CD8-positive, alpha-beta memory T cell (primary cell): Measurements from ENCODE around the gene CENPV. TPM values are rescaled to one million over a fixed set of nuclear protein-coding genes. Genes with fewer than 3 reads are reported as not detected.
A peak's percentile ranks its signal among the peaks of the same experiment; 100 is the strongest.
"Not testable (repeated sequence)": the region's sequence is repeated elsewhere in the genome, so short reads cannot be mapped to it uniquely, and the experiment has no call there.

Source experiments
- CTCF ChIA-PET: fragments of 350-600 bp; sonication (Branson Sonifier 250); formaldehyde crosslinking; loops from one replicate; lab custom pipeline; 2021; ENCODE audit warnings: antibody characterized with exemption; lab: Charles Lee
- POLR2A ChIA-PET: fragments of 350-600 bp; sonication (Branson Sonifier 250); formaldehyde crosslinking; loops from one replicate; lab custom pipeline; 2021; ENCODE audit warnings: antibody characterized with exemption; lab: Charles Lee
- DNase-seq, 5 donors: peaks; one replicate each; pipeline versions ENCODE4 v3.0.0 to v3.0.0-alpha.2; 2020 to 2022; ENCODE audit warnings: mixed read lengths in 1 of 5
- H3K27ac ChIP-seq: one replicate; pipeline ENCODE4 v1.7.0; 2013; ENCODE audit warnings: low read depth, mild to moderate bottlenecking, low read length, moderate library complexity
- H3K27me3 ChIP-seq: 2 replicates; pipeline ENCODE4 v1.7.0; 2013; ENCODE audit warnings: low read length, mild to moderate bottlenecking; ENCODE audit not compliant: insufficient read depth, poor library complexity, severe bottlenecking
- H3K36me3 ChIP-seq: 2 replicates; pipeline ENCODE4 v1.7.0; 2013; ENCODE audit warnings: mild to moderate bottlenecking, low read length, moderate library complexity; ENCODE audit not compliant: insufficient read depth
- H3K4me1 ChIP-seq: 2 replicates; pipeline ENCODE4 v1.7.0; 2013; ENCODE audit warnings: mild to moderate bottlenecking, low read length, moderate library complexity; ENCODE audit not compliant: insufficient read depth
- H3K4me3 ChIP-seq: 2 replicates; pipeline ENCODE4 v1.7.0; 2013; ENCODE audit warnings: mild to moderate bottlenecking, low read length
- H3K9me3 ChIP-seq: 2 replicates; pipeline ENCODE4 v1.7.0; 2013; ENCODE audit warnings: mild to moderate bottlenecking, low read length
- H3K27ac Mint-ChIP-seq, 8 donors: one replicate each; pipeline ENCODE4 v1.8.0; 2020 to 2021; ENCODE audit warnings: mixed read lengths in 8 of 8, mild to moderate bottlenecking in 6 of 8, inconsistent platforms in 3 of 8, moderate library complexity in 3 of 8
- H3K27me3 Mint-ChIP-seq, 2 donors: one replicate each; pipeline ENCODE4 v1.8.0; 2020 to 2021; ENCODE audit warnings: mixed read lengths in 2 of 2, mild to moderate bottlenecking in 1 of 2, moderate library complexity in 1 of 2
- H3K36me3 Mint-ChIP-seq, 3 donors: one replicate each; pipeline ENCODE4 v1.8.0; 2020 to 2021; ENCODE audit warnings: mixed read lengths in 3 of 3, inconsistent platforms in 1 of 3, mild to moderate bottlenecking in 1 of 3
- H3K4me1 Mint-ChIP-seq, 3 donors: one replicate each; pipeline ENCODE4 v1.8.0; 2020 to 2021; ENCODE audit warnings: mixed read lengths in 3 of 3, inconsistent platforms in 1 of 3, mild to moderate bottlenecking in 1 of 3
- H3K4me3 Mint-ChIP-seq, 7 donors: one replicate each; pipeline ENCODE4 v1.8.0; 2020 to 2021; ENCODE audit warnings: mixed read lengths in 7 of 7, mild to moderate bottlenecking in 6 of 7, moderate library complexity in 4 of 7, inconsistent platforms in 2 of 7
- H3K9me3 Mint-ChIP-seq, 5 donors: one replicate each; pipeline ENCODE4 v1.8.0; 2020 to 2022; ENCODE audit warnings: mixed read lengths in 5 of 5, mild to moderate bottlenecking in 3 of 5, moderate library complexity in 2 of 5, inconsistent platforms in 1 of 5
- polyA plus RNA-seq: library from polyadenylated mRNA; unstranded; fragments of 300-500 nt; fragmentation: Illumina TruSeq; gene quantifications from one replicate; pipeline ENCODE4 v1.2.3, GENCODE V29; 2021
- total RNA-seq, 2 experiments: library from RNA; stranded (reverse); gene quantifications; one replicate each; pipeline ENCODE4 v1.2.3, GENCODE V29; 2021

Gene CENPV
- total RNA-seq, result 10 to 100 TPM; 53.4 to 56.4 TPM
- 18.2 TPM for polyA plus RNA-seq

- Histone ChIP-seq H3K4me3 (peak within 1 kb of the TSS; percentile 69), H3K4me1 (peaks cover 13% of the 10 kb centered on the region), H3K36me3 (no peaks in the 10 kb centered on the region), H3K9me3 (no peaks in the 10 kb centered on the region), H3K27me3 (no peaks in the 10 kb centered on the region), H3K27ac (peak within 1 kb of the TSS; percentile 31)
- H3K4me3 Mint-ChIP-seq, result peak within 1 kb of the TSS; percentile 93 to 98 (median 94)
- peak; percentile 56 to 79 (median 67) for DNase-seq
- CTCF ChIA-PET, result interaction anchor here (0.5 to 10.7 kb wide), 9 partner anchors 9 to 333 kb away, joined by 3 to 68 read pairs (median 4); partner anchors contain the start of gene TRPV2
- POLR2A ChIA-PET, result interaction anchor here (0.5 to 1.6 kb wide), 6 partner anchors 16 to 182 kb away, joined by 3 to 13 read pairs (median 6); partner anchors contain the start of gene UBB
- H3K27me3 Mint-ChIP-seq, result peaks cover 0 to 2% of the 10 kb centered on the region in 2 donors
- H3K36me3 Mint-ChIP-seq, result peaks cover 0 to 13% (median 0%) of the 10 kb centered on the region in 3 donors
- H3K27ac Mint-ChIP-seq, result peak within 1 kb of the TSS; percentile 57 to 96 (median 80)
- no peaks in the 10 kb centered on the region for H3K9me3 Mint-ChIP-seq
- peaks cover 17 to 21% (median 20%) of the 10 kb centered on the region in 3 donors for H3K4me1 Mint-ChIP-seq
These were observed at the start of gene CENPV for GRCh38 chr17:16353317-16354174. CENPV (minus strand) TSS chr17:16353469; CDS start chr17:16353436, 33 bp downstream.

GRCh38 chr17:16398270-16399267 is 45.3 kb upstream of the CENPV start:
- H3K27ac ChIP-seq, result no peak overlapping the region
- peak overlapping the region in 2 of 8 donors; percentile 12 to 17 for H3K27ac Mint-ChIP-seq
- peak in 1 of 5 donors; percentile 35 for DNase-seq

GRCh38 chr17:16396693-16397092 is 43.4 kb upstream of the CENPV start:
- H3K27me3 ChIP-seq, CTCF ChIA-PET, H3K4me3 Mint-ChIP-seq, H3K36me3 ChIP-seq, H3K4me1 ChIP-seq, POLR2A ChIA-PET, H3K4me1 Mint-ChIP-seq, H3K36me3 Mint-ChIP-seq, DNase-seq, H3K4me3 ChIP-seq, H3K9me3 ChIP-seq, H3K27ac ChIP-seq, H3K9me3 Mint-ChIP-seq: not testable (repeated sequence)
- Mint-ChIP-seq H3K27ac (peak overlapping the region in 1 of 8 donors; percentile 51), H3K27me3 (peaks cover 5 to 18% of the 10 kb centered on the region in 2 donors)

More at GRCh38 chr17:16398270-16399267, 45.3 kb upstream of the CENPV start:
- Histone ChIP-seq H3K4me3 (no peak overlapping the region), H3K36me3 (no peaks in the 10 kb centered on the region), H3K27me3 (no peaks in the 10 kb centered on the region), H3K4me1 (no peaks in the 10 kb centered on the region), H3K9me3 (no peaks in the 10 kb centered on the region)
- Mint-ChIP-seq H3K4me1 (peaks cover 0 to 4% (median 0%) of the 10 kb centered on the region in 3 donors), H3K4me3 (no peak overlapping the region), H3K36me3 (no peaks in the 10 kb centered on the region), H3K9me3 (no peaks in the 10 kb centered on the region), H3K27me3 (peaks cover 16 to 23% of the 10 kb centered on the region in 2 donors)
- POLR2A ChIA-PET, result no interaction called here
- CTCF ChIA-PET, result no interaction called here

GRCh38 chr17:16395887-16396286 is 42.6 kb upstream of the CENPV start:
- H3K27me3 ChIP-seq, POLR2A ChIA-PET, H3K27ac ChIP-seq, H3K36me3 Mint-ChIP-seq, H3K9me3 ChIP-seq, H3K4me1 ChIP-seq, H3K9me3 Mint-ChIP-seq, H3K36me3 ChIP-seq, CTCF ChIA-PET, H3K27ac Mint-ChIP-seq, H3K4me3 Mint-ChIP-seq, H3K4me3 ChIP-seq, H3K4me1 Mint-ChIP-seq: not testable (repeated sequence)
- DNase-seq, result peak in 1 of 5 donors; percentile 9
- H3K27me3 Mint-ChIP-seq, result peaks cover 7 to 13% of the 10 kb centered on the region in 2 donors

- H3K9me3 Mint-ChIP-seq, H3K4me1 ChIP-seq, H3K4me3 ChIP-seq, DNase-seq, H3K36me3 Mint-ChIP-seq, H3K9me3 ChIP-seq, H3K4me3 Mint-ChIP-seq, H3K4me1 Mint-ChIP-seq, H3K27me3 Mint-ChIP-seq, H3K27ac Mint-ChIP-seq, H3K36me3 ChIP-seq, POLR2A ChIA-PET, H3K27ac ChIP-seq, H3K27me3 ChIP-seq: not testable (repeated sequence)
- CTCF ChIA-PET, result interaction anchor here (1.8 kb wide), 1 partner anchor 129 kb away, joined by 4 read pairs; no protein-coding TSS in a partner anchor
These were observed 39.2 kb upstream of the CENPV start for GRCh38 chr17:16392491-16392890.

DNA sequence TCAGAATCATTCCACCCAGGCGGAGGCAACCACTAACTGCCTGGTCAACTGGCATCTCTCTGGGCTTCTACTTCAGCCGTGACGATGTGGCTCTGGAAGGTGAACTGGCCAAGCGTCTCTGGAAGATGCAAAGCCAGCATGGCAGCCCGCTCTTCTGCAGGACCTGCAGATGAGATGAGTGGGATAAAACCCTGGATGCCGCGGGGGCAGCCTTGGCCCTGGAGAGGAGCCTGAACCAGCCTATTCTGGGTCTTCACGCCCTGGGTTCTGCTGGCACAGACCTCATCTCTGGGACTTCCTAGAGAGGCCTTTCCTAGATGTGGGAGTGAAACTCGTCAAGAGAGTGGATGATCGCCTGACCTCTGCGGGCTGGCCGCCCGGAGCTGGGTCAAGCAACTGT is 38.2 kb upstream of the CENPV start:
- CTCF ChIA-PET, result interaction anchor here (1.1 kb wide), 1 partner anchor 28 kb away, joined by 4 read pairs; no protein-coding TSS in a partner anchor
- no peak overlapping the region for H3K4me3 ChIP-seq
- POLR2A ChIA-PET, result no interaction called here
- H3K27me3 ChIP-seq, result no peaks in the 10 kb centered on the region
- no peaks in the 10 kb centered on the region for H3K36me3 ChIP-seq
- Mint-ChIP-seq H3K9me3 (no peaks in the 10 kb centered on the region), H3K4me1 (peaks cover 8 to 13% (median 13%) of the 10 kb centered on the region in 3 donors), H3K36me3 (no peaks in the 10 kb centered on the region), H3K27ac (peak overlapping the region in 1 of 8 donors; percentile 51), H3K27me3 (peaks cover 2 to 9% of the 10 kb centered on the region in 2 donors), H3K4me3 (no peak overlapping the region)
- no peak overlapping the region for H3K27ac ChIP-seq
- no peaks in the 10 kb centered on the region for H3K4me1 ChIP-seq
- no peaks in the 10 kb centered on the region for H3K9me3 ChIP-seq
- DNase-seq, result no peak

- not testable (repeated sequence) for H3K9me3 ChIP-seq, H3K27me3 Mint-ChIP-seq, H3K27me3 ChIP-seq, H3K9me3 Mint-ChIP-seq, DNase-seq
- peaks cover 13% of the 10 kb centered on the region for H3K36me3 ChIP-seq
- Mint-ChIP-seq H3K36me3 (peaks cover 3 to 34% (median 12%) of the 10 kb centered on the region in 3 donors), H3K27ac (peak overlapping the region in 6 of 8 donors; percentile 29 to 90 (median 74)), H3K4me3 (peak overlapping the region; percentile 87 to 93 (median 91)), H3K4me1 (peaks cover 41 to 54% (median 51%) of the 10 kb centered on the region in 3 donors)
- peak overlapping the region; percentile 9 for H3K27ac ChIP-seq
- ChIA-PET CTCF (interaction anchor here (0.6 to 6.7 kb wide), 7 partner anchors 20 to 137 kb away, joined by 3 to 52 read pairs (median 3); partner anchors contain the start of gene TRPV2), POLR2A (interaction anchor here (0.7 kb wide), 1 partner anchor 136 kb away, joined by 4 read pairs; no protein-coding TSS in a partner anchor)
- H3K4me3 ChIP-seq, result peak overlapping the region; percentile 67
- H3K4me1 ChIP-seq, result peaks cover 14% of the 10 kb centered on the region
These were observed 32.8 kb upstream of the CENPV start for GRCh38 chr17:16386126-16386507.
